CD4-positive, alpha-beta T cell (primary cell): Measurements from ENCODE around the gene MAP4K2. TPM values are rescaled to one million over a fixed set of nuclear protein-coding genes. Genes with fewer than 3 reads are reported as not detected.

ENCODE experiments used
- ATAC-seq: fragments of 200-7000 bp; cut with Tn5 transposase; one replicate; pipeline ENCODE4 v1.10.0; 2022; ENCODE audit warnings: mild to moderate bottlenecking; ENCODE audit not compliant: poor library complexity
- CTCF ChIA-PET: fragments of 350-600 bp; sonication (Branson Sonifier 250); formaldehyde crosslinking; loops from one replicate; lab custom pipeline; 2021; ENCODE audit warnings: antibody characterized with exemption, inconsistent platforms; lab: Charles Lee
- POLR2A ChIA-PET: fragments of 350-600 bp; sonication (Branson Sonifier 250); formaldehyde crosslinking; loops from one replicate; lab custom pipeline; 2021; ENCODE audit warnings: antibody characterized with exemption, inconsistent platforms; lab: Charles Lee
- DNase-seq, 14 experiments: peaks; one replicate each; pipeline ENCODE4 v3.0.0-alpha.2; 2013 to 2020; ENCODE audit warnings: mixed read lengths in 2 of 14
- H3K27ac ChIP-seq, 2 donors: one replicate each; pipeline versions ENCODE4 v1.5.1 to v1.7.0; 2013; ENCODE audit warnings: low read length in 2 of 2, low read depth in 1 of 2, mild to moderate bottlenecking in 1 of 2
- H3K27me3 ChIP-seq, 2 experiments: 1 replicate in 1 of 2; 2 replicates in 1 of 2; pipeline versions ENCODE4 v1.6.1 to v1.7.0; 2013; ENCODE audit warnings: low read length in 2 of 2, control low read depth in 1 of 2, mild to moderate bottlenecking in 1 of 2, moderate library complexity in 1 of 2; ENCODE audit not compliant: insufficient read depth in 2 of 2, control insufficient read depth in 1 of 2
- H3K36me3 ChIP-seq: one replicate; pipeline ENCODE4 v1.6.1; 2013; ENCODE audit warnings: low read length, control low read depth; ENCODE audit not compliant: insufficient read depth
- H3K4me1 ChIP-seq: one replicate; pipeline ENCODE4 v1.6.1; 2013; ENCODE audit warnings: low read length, control low read depth; ENCODE audit not compliant: insufficient read depth
- H3K4me3 ChIP-seq: one replicate; pipeline ENCODE4 v1.5.1; 2013; ENCODE audit warnings: mild to moderate bottlenecking, low read length, moderate library complexity
- H3K9me3 ChIP-seq, 2 experiments: 1 replicate in 1 of 2; 2 replicates in 1 of 2; pipeline versions ENCODE4 v1.6.1 to v1.7.0; 2013; ENCODE audit warnings: low read length in 2 of 2, mild to moderate bottlenecking in 2 of 2, control low read depth in 1 of 2, moderate library complexity in 1 of 2; ENCODE audit not compliant: control insufficient read depth in 1 of 2, insufficient read depth in 1 of 2
- H3K27ac Mint-ChIP-seq: one replicate; pipeline ENCODE4 v1.8.0; 2020; ENCODE audit warnings: mixed read lengths
- H3K27me3 Mint-ChIP-seq: one replicate; pipeline ENCODE4 v1.8.0; 2021; ENCODE audit warnings: mixed read lengths
- H3K36me3 Mint-ChIP-seq: one replicate; pipeline ENCODE4 v1.8.0; 2021; ENCODE audit warnings: low read depth, mixed read lengths
- H3K4me1 Mint-ChIP-seq: one replicate; pipeline ENCODE4 v1.8.0; 2021; ENCODE audit warnings: low read depth, mixed read lengths
- H3K4me3 Mint-ChIP-seq: one replicate; pipeline ENCODE4 v1.8.0; 2020; ENCODE audit warnings: mild to moderate bottlenecking, mixed read lengths
- H3K9me3 Mint-ChIP-seq: one replicate; pipeline ENCODE4 v1.8.0; 2020; ENCODE audit warnings: mixed read lengths
- CTCF ChIP-seq: fragments of 200-600 bp; IDR thresholded peaks from one replicate; pipeline ENCODE4 v1.8.0; 2022; ENCODE audit warnings: antibody characterized with exemption, mild to moderate bottlenecking
- intact Hi-C, 2 experiments: fragments of 100-400 bp; cut with DNase I in 1 of 2; cut with micrococcal nuclease in 1 of 2; formaldehyde crosslinking; loops; one replicate each; pipeline versions ENCODE4 v1.15.1 to v1.9.0; 2023 to 2025; cut with DNase I, micrococcal nuclease
- total RNA-seq, 174 experiments: library from RNA in 2 of 174; stranded (reverse) in 2 of 174; gene quantifications; one replicate each; pipeline ENCODE4 v1.2.3 and lab custom pipeline; 2021 to 2026

MAP4K2 gene
- total RNA-seq, 2 experiments from 2014 or later = 71.9 to 74.1 TPM

DNA sequence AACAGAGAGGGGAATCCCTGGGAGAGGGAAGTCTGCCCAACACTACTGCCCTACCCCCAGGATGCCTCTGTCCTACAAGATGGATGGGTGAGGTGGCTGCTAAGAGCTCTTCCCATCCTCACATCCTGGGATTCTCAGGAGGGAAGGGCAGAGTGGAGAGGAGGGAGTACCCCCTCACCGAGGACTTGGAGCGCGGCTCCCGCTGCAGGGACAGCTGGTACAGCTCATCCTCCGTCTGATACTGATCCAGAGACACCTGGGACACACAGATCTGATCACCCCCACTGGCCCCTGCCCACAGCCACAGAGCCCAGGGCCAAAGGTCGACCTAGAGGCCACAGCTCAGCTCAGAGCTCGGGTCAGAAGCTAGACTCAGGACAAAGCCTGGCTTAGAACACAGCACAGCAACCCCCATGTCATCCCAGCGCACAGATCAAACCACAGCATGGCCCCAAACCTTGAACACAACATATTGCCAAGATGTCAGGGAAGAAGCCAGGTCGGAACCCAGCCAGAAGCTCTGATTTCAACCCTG lies 67.2 kb downstream of the MAP4K2 start:
- no peak for TF ChIP-seq CTCF
- no peak overlapping the region for H3K4me3 ChIP-seq
- H3K36me3 Mint-ChIP-seq = peaks cover 89% of the 10 kb centered on the region
- peaks cover 38% of the 10 kb centered on the region for H3K4me1 Mint-ChIP-seq
- no peaks in the 10 kb centered on the region for H3K27me3 ChIP-seq
- peaks cover 38% of the 10 kb centered on the region for H3K4me1 ChIP-seq
- no peaks in the 10 kb centered on the region for H3K27me3 Mint-ChIP-seq
- no peaks in the 10 kb centered on the region for H3K9me3 ChIP-seq
- no peaks in the 10 kb centered on the region for H3K9me3 Mint-ChIP-seq
- POLR2A ChIA-PET = interaction anchor here (1.1 to 2.8 kb wide), 3 partner anchors 8 to 43 kb away, joined by 5 to 16 read pairs (median 6); partner anchors contain the start of genes PYGM, RASGRP2 and SF1
- no peak overlapping the region for H3K4me3 Mint-ChIP-seq
- no peak for ATAC-seq
- no peak for DNase-seq
- H3K36me3 ChIP-seq = peaks cover 90% of the 10 kb centered on the region
- intact Hi-C loops = no loop called here
- H3K27ac Mint-ChIP-seq = peak overlapping the region; percentile 69
- H3K27ac ChIP-seq = peak overlapping the region in 1 of 2 donors; percentile 41
- CTCF ChIA-PET = no interaction called here

Other genes with a start within 250 kb of the MAP4K2 start
- not detected for gene SLC22A11, start 247.3 kb downstream of the MAP4K2 start, total RNA-seq
- gene SLC22A12, start 212.0 kb downstream of the MAP4K2 start, total RNA-seq = not detected
- under 1 TPM; 0.05 to 0.31 TPM for gene NRXN2, start 80.0 kb downstream of the MAP4K2 start, total RNA-seq
- 100 to 1,000 TPM; 668 to 672 TPM for gene RASGRP2, start 59.1 kb downstream of the MAP4K2 start, total RNA-seq
- 1 to 10 TPM; 5.0 to 6.0 TPM for gene PYGM, start 43.2 kb downstream of the MAP4K2 start, total RNA-seq
- 1,000 to 10,000 TPM; 1,632 to 1,657 TPM for gene SF1, start 24.7 kb downstream of the MAP4K2 start, total RNA-seq
- gene MEN1, start 7.3 kb upstream of the MAP4K2 start, total RNA-seq = 10 to 100 TPM; 16.4 to 17.7 TPM
- gene CDC42BPG, start 41.4 kb upstream of the MAP4K2 start, total RNA-seq = 1 to 10 TPM; 6.9 to 9.7 TPM
- 100 to 1,000 TPM; 132 to 139 TPM for gene EHD1, start 75.4 kb upstream of the MAP4K2 start, total RNA-seq
- 100 to 1,000 TPM; 189 to 198 TPM for gene ATG2A, start 114.0 kb upstream of the MAP4K2 start, total RNA-seq
- 10 to 100 TPM; 16.8 to 18.3 TPM for gene PPP2R5B, start 121.5 kb upstream of the MAP4K2 start, total RNA-seq
- gene GPHA2, start 132.7 kb upstream of the MAP4K2 start, total RNA-seq = under 1 TPM; 0.49 to 0.56 TPM
- under 1 TPM; 0.50 to 0.55 TPM for gene MAJIN, start 168.9 kb upstream of the MAP4K2 start, total RNA-seq
- not detected for gene BATF2, start 193.8 kb upstream of the MAP4K2 start, total RNA-seq
- 10 to 100 TPM; 10.5 to 11.1 TPM for gene ARL2, start 210.9 kb upstream of the MAP4K2 start, total RNA-seq
- gene SNX15, start 224.2 kb upstream of the MAP4K2 start, total RNA-seq = 10 to 100 TPM; 13.9 to 14.7 TPM
- under 1 TPM; 0.49 to 0.78 TPM for gene SAC3D1, start 238.0 kb upstream of the MAP4K2 start, total RNA-seq